HG03045 (cell line): ENCODE results near the gene IPO4.

Source experiments
- ATAC-seq: cut with Tn5 transposase; IDR thresholded peaks from one replicate; pipeline ENCODE4 v1.9.1; 2021; ENCODE audit warnings: mild to moderate bottlenecking, moderate library complexity; ENCODE audit not compliant: unreplicated experiment

IPO4 gene

DNA sequence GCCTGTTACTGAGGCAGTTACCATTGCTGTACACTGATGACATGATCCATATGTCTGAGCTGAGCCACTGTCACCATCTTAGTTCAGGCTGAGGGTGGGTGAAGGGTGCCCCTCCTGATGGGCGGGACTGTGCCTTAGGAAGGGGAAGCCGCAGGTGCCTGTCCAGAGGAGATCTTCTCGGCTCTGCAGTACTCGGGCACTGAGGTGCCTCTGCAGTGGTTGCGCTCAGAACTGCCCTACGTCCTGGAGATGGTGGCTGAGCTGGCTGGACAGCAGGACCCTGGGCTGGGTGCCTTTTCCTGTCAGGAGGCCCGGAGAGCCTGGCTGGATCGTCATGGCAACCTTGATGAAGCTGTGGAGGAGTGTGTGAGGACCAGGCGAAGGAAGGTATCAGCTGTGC, 37.6 kb downstream of the IPO4 start:
- ATAC-seq: no peak

DNA sequence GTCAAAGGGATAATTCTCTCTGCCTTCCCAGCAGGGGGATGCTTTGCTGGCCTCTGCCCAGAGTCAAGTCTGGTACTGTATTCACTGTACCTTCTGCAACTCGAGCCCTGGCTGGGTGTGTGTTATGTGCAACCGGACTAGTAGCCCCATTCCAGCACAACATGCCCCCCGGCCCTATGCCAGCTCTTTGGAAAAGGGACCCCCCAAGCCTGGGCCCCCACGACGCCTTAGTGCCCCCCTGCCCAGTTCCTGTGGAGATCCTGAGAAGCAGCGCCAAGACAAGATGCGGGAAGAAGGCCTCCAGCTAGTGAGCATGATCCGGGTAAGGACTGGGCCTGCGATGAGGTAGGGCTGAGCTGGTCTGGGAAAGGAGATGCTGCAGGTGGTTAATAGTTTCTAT, 38.0 kb downstream of the IPO4 start:
- ATAC-seq: no peak

- no peak for ATAC-seq
Measured at GRCh38 chr14:24150061-24150460, 38.6 kb downstream of the IPO4 start.

- no peak for ATAC-seq
Measured at GRCh38 chr14:24149302-24149969, 39.2 kb downstream of the IPO4 start.

- peak; percentile 3 for ATAC-seq
Measured at GRCh38 chr14:24147761-24148428, 40.7 kb downstream of the IPO4 start.

- peak; percentile 85 for ATAC-seq
Measured at GRCh38 chr14:24146978-24147760, 41.4 kb downstream of the IPO4 start, which contains the start of gene RNF31. RNF31 (plus strand) TSS chr14:24147498; CDS start chr14:24147699, 201 bp downstream.

- peak; percentile 66 for ATAC-seq
Measured at GRCh38 chr14:24146453-24146977, 42.1 kb downstream of the IPO4 start, which contains the start of gene PSME2. PSME2 (minus strand) TSS chr14:24146610; CDS start chr14:24146581, 29 bp downstream.

- no peak for ATAC-seq
Measured at GRCh38 chr14:24145690-24146452, 42.7 kb downstream of the IPO4 start.

DNA sequence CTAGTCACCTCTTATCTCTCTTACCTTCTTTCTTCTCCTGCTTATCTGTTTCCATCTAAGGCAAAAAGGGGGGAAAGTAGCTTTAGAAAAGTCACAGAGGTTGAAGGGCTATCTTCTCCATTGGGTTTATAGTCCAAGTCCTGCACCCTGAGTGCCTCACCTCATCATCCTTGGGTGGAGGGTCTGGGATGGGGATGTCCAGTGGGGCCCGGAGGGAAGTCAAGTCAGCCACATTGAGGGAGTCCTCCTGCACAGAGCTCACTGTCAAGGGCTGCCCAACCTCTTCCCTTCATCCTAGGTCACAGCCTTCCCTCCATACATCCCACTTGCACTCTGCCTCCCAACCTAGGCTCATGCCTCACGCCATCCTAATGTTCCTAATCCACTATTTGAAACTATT, 43.4 kb downstream of the IPO4 start:
- ATAC-seq: no peak

DNA sequence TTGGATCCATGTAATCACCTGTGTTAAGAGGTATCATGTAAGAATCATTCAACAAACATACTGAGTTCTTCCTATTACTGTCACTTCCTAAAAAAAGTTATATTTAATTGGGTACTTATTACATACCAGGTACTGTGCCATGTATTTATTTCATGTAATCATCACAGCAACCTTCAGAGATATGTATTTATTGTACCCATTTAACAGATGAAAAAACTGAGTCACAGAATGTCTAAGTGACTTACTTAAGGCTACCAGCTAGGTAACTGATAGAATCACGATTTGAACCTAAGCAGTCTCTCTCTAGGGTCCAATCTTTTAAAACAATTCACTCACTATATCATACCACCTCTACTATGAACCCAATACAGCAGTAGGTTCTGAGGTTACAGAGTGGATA, 44.2 kb downstream of the IPO4 start:
- ATAC-seq: no peak

DNA sequence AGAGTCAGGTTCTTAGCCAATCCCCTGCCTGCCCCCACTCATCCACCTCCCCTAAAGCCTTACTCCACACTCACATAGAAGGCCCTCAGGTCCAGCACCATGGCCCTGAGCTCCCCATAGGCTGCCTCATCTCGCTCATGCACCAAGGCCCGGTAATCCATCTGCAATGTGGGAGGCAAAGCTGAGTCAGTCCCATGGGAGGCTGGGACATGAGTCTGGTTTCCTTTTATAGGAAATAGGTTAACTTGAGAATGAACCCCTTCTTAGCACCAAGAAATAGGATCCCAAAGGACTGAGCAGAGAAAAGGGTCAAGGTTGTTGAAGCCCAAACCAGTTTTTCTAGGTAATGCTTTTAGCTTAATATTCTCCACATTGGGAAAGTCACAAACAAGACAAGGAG, 45.1 kb downstream of the IPO4 start:
- no peak for ATAC-seq

DNA sequence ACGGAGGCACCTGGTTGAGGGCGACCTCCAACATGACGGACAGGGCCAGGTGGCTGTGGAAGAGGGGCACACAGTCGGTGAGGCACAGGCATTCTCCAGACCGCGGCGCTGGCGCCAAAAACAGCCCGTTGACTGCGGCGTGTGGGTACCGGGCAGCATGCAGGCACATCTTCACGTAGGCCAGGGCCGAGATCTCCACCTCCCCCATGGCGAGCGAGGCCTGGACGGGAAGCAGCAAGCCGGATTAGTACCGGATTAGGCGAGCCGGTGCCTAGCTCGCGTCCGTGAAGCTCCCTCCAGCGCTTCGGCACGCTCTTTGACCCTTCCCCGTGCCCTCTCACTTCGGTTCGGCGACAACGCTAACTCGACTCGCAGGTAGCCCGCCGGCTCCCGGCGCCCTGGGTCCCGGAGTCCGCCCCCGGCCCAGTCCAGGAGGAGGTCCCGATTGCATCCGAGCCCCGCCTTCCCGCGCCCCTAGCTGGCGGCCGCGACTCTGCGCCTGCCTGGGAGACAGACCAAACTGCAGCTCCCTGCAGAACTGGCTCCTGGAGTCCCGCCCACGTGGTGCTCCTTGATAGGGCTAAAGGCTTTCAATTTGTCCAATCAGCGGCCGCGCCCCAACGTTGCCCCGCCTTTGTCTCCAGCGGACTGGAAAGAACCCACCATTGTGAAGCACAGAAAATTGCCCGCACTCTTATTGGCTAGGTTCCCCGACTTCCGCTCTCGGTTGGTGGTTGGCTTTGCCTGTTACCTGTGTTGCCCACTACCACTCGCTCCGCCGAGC, 47.3 kb downstream of the IPO4 start, which contains the start of gene EMC9:
Gene EMC9, minus strand, starts transcription at position 495 of the 784 bp plus-strand sequence. Its CDS starts 287 bp downstream, at position 208.
- ATAC-seq: peak; percentile 86

GRCh38 chr14:24139272-24139934, 49.2 kb downstream of the IPO4 start:
- no peak for ATAC-seq

DNA sequence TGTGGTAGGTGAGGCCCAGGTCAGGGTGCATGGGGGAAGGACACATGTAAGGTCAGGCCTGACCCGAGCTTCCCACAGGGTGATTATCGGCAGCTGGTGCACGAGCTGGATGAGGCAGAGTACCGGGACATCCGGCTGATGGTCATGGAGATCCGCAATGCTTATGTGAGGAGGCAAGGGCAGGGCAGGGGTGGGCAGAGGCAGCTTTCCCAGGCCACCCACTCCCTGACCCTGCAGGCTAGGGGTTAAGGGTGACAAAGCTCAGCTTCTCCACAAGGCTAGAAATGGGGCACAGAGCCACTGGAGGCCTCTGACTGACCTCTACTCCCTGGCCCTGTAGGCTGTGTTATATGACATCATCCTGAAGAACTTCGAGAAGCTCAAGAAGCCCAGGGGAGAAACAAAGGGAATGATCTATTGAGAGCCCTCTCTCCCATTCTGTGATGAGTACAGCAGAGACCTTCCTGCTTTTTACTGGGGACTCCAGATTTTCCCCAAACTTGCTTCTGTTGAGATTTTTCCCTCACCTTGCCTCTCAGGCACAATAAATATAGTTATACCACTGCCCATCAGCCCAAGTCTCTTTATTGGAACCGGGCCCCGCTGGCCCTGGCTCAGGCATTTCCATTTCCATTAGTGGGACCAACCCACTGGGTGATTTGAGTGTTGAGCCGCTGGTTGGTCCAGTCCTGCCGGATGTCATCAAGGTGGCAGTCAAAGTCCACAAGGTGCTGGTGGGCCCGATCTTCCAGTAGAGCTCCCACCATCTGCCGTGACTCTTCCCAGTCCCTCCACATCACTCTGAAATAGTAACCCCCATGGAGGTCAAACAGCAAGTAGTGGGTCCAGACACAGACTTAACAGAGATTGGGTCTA, 50.0 kb downstream of the IPO4 start:
- no peak for ATAC-seq

DNA sequence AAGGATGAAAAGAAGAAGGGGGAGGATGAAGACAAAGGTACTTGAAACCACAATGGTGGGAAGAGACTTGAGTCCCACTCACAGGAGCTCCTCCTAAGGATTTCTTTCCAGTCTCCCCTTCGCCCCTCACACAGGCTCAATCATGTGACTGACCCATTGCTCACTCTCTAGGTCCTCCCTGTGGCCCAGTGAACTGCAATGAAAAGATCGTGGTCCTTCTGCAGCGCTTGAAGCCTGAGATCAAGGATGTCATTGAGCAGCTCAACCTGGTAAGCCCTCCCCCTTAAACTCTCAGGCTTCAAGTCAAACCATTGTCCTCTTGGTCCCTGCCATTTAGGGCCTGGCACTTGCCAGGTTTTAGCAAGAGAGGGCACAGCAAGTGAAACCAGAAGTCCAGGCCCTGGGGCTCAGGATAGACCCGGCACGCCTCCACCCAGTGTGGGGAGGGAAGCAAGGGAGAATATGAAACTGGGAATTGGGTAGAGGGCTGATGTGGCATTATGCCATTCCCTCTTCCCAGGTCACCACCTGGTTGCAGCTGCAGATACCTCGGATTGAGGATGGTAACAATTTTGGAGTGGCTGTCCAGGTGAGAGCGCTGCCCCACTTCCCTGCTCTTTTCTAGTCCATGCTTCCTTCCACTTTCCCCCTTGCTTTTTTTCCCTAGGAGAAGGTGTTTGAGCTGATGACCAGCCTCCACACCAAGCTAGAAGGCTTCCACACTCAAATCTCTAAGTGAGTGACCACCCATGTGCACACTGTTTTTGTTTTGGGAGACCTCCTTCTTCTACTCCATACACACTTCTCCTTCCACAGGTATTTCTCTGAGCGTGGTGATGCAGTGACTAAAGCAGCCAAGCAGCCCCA, 50.9 kb downstream of the IPO4 start:
- ATAC-seq: no peak

- no peak for ATAC-seq
Measured at GRCh38 chr14:24136684-24137528, 51.7 kb downstream of the IPO4 start.
